Sigmoid colon (tissue), 7 donors: ENCODE measurements around the gene SCARB1. TPM values are rescaled to one million over a fixed set of nuclear protein-coding genes. Genes with fewer than 3 reads are reported as not detected.

Experiments used
- DNase-seq: peaks from one replicate; pipeline ENCODE4 v3.0.0-alpha.2; 2019
- H3K27ac ChIP-seq, 4 donors: fragments of 200-600 bp; sonication (generic); one replicate each; pipeline ENCODE4 v1.5.1; 2016 to 2019; ENCODE audit warnings: mild to moderate bottlenecking in 1 of 4
- H3K27me3 ChIP-seq, 3 donors: fragments of 200-600 bp; sonication (generic); one replicate each; pipeline ENCODE4 v1.5.1; 2019; ENCODE audit warnings: mild to moderate bottlenecking in 1 of 3
- H3K36me3 ChIP-seq, 4 donors: fragments of 200-600 bp; sonication (generic); one replicate each; pipeline ENCODE4 v1.5.1; 2016 to 2019
- H3K4me1 ChIP-seq, 4 donors: fragments of 200-600 bp; sonication (generic); one replicate each; pipeline ENCODE4 v1.5.1; 2017 to 2019
- H3K4me3 ChIP-seq, 4 donors: fragments of 200-600 bp; sonication (generic); one replicate each; pipeline ENCODE4 v1.5.1; 2017 to 2019; ENCODE audit warnings: mild to moderate bottlenecking in 2 of 4, moderate library complexity in 1 of 4
- H3K9me3 ChIP-seq, 4 donors: fragments of 200-600 bp in 3 of 4; sonication (generic) in 3 of 4; one replicate each; pipeline versions ENCODE4 v1.5.1 to v1.6.1; 2013 to 2019
- CTCF ChIP-seq, 4 experiments: fragments of 450-650 bp in 3 of 4; fragments of 200-600 bp in 1 of 4; IDR thresholded peaks; one replicate each; pipeline ENCODE4 v1.5.1; 2016 to 2019; ENCODE audit warnings: antibody characterized with exemption in 4 of 4, mild to moderate bottlenecking in 3 of 4, moderate library complexity in 2 of 4
- EP300 ChIP-seq, 4 donors: sonication (generic); formaldehyde crosslinking; IDR thresholded peaks; one replicate each; pipeline ENCODE4 v1.6.1; 2017; ENCODE audit warnings: antibody characterized with exemption in 4 of 4
- POLR2A ChIP-seq, 2 donors: fragments of 450-650 bp; IDR thresholded peaks; one replicate each; pipeline ENCODE4 v1.6.1; 2016; ENCODE audit warnings: antibody characterized with exemption in 2 of 2, mild to moderate bottlenecking in 2 of 2, moderate library complexity in 2 of 2
- POLR2AphosphoS5 ChIP-seq, 4 donors: sonication (generic); formaldehyde crosslinking; IDR thresholded peaks; one replicate each; pipeline ENCODE4 v1.6.1; 2017; ENCODE audit warnings: antibody characterized with exemption in 4 of 4
- WGBS, 2 donors: extraction: QIAGEN DNeasy Blood & Tissue Kit; methylation state at CpG; one replicate each; pipeline ENCODE4 v1.1.7; 2013; 5-methylcytosine and 5-hydroxymethylcytosine counted together
- intact Hi-C: fragments of 100-400 bp; cut with DNase I; formaldehyde crosslinking; loops from one replicate; pipeline ENCODE4 v1.15.1; 2023
- polyA plus RNA-seq, 3 donors: library from polyadenylated mRNA; stranded (reverse); fragments of 200-250 nt; gene quantifications; one replicate each; pipeline ENCODE4 v1.2.3, GENCODE V29; 2013
- total RNA-seq, 4 donors: library from RNA; depleted of rRNA; stranded (reverse); fragments of >200 nt; gene quantifications; one replicate each; pipeline ENCODE4 v1.1.0, GENCODE V29; 2016
- donor health status: healthy with polysubstance abuse.
- donor health status: Bipolar disorder and iron deficiency.
- donor health status: healthy.

Gene SCARB1
- total and polyA plus RNA-seq, 7 donors: 4.2 to 36.4 (median 11.4) TPM

GRCh38 chr12:124817076-124818000 is 46.3 kb downstream of the SCARB1 start:
- Histone ChIP-seq H3K27ac (no peak overlapping the region), H3K4me3 (no peak overlapping the region), H3K27me3 (no peaks in the 10 kb centered on the region), H3K36me3 (peaks cover 0 to 9% (median 3%) of the 10 kb centered on the region in 4 donors), H3K4me1 (no peaks in the 10 kb centered on the region), H3K9me3 (no peaks in the 10 kb centered on the region)
- intact Hi-C loops: no loop called here
- TF ChIP-seq EP300 (IDR thresholded peaks at IDR 0.05) (no peak), POLR2A (IDR thresholded peaks at IDR 0.05) (no peak), CTCF (IDR thresholded peaks at IDR 0.05) (no peak), POLR2AphosphoS5 (IDR thresholded peaks at IDR 0.05) (no peak)
- 96% methylated on average over 31 of the region's 31 CpGs for WGBS, 2 donors
- DNase-seq: no peak

GRCh38 chr12:124816295-124816854 is 47.3 kb downstream of the SCARB1 start:
- no peak for TF ChIP-seq CTCF (IDR thresholded peaks at IDR 0.05)
- no peak for TF ChIP-seq POLR2AphosphoS5 (IDR thresholded peaks at IDR 0.05)
- TF ChIP-seq EP300 (IDR thresholded peaks at IDR 0.05): no peak
- no peak for TF ChIP-seq POLR2A (IDR thresholded peaks at IDR 0.05)
- Histone ChIP-seq H3K27me3 (no peaks in the 10 kb centered on the region), H3K4me1 (no peaks in the 10 kb centered on the region), H3K4me3 (no peak overlapping the region), H3K27ac (no peak overlapping the region), H3K9me3 (no peaks in the 10 kb centered on the region), H3K36me3 (peaks cover 0 to 9% (median 3%) of the 10 kb centered on the region in 4 donors)
- intact Hi-C loops: no loop called here
- DNase-seq: no peak
- WGBS, 2 donors: 92 to 94% methylated on average over 15 of the region's 15 CpGs

- no peak overlapping the region for H3K4me3 ChIP-seq
- 71 to 81% methylated on average over 38 of the region's 38 CpGs for WGBS, 2 donors
- peaks cover 0 to 9% (median 3%) of the 10 kb centered on the region in 4 donors for H3K36me3 ChIP-seq
- H3K4me1 ChIP-seq: no peaks in the 10 kb centered on the region
- H3K27me3 ChIP-seq: no peaks in the 10 kb centered on the region
- no peak for TF ChIP-seq EP300 (IDR thresholded peaks at IDR 0.05)
- TF ChIP-seq POLR2A (IDR thresholded peaks at IDR 0.05): no peak
- TF ChIP-seq CTCF (IDR thresholded peaks at IDR 0.05): no peak
- TF ChIP-seq POLR2AphosphoS5 (IDR thresholded peaks at IDR 0.05): no peak
- DNase-seq: no peak
- intact Hi-C loops: no loop called here
- no peaks in the 10 kb centered on the region for H3K9me3 ChIP-seq
- H3K27ac ChIP-seq: no peak overlapping the region
Measured at GRCh38 chr12:124814741-124815613, 48.7 kb downstream of the SCARB1 start.

- Histone ChIP-seq H3K4me3 (no peak overlapping the region), H3K9me3 (no peaks in the 10 kb centered on the region), H3K36me3 (peaks cover 0 to 9% (median 3%) of the 10 kb centered on the region in 4 donors), H3K27me3 (no peaks in the 10 kb centered on the region), H3K27ac (no peak overlapping the region), H3K4me1 (no peaks in the 10 kb centered on the region)
- no peak for DNase-seq
- TF ChIP-seq EP300 (IDR thresholded peaks at IDR 0.05) (no peak), POLR2A (IDR thresholded peaks at IDR 0.05) (no peak), CTCF (IDR thresholded peaks at IDR 0.05) (no peak), POLR2AphosphoS5 (IDR thresholded peaks at IDR 0.05) (no peak)
- intact Hi-C loops: no loop called here
- WGBS, 2 donors: 96 to 97% methylated on average over 3 of the region's 3 CpGs
Measured at GRCh38 chr12:124813782-124814181, 49.9 kb downstream of the SCARB1 start.
